Measurements from ENCODE around the gene ZBTB46.

Gene ZBTB46

DNA sequence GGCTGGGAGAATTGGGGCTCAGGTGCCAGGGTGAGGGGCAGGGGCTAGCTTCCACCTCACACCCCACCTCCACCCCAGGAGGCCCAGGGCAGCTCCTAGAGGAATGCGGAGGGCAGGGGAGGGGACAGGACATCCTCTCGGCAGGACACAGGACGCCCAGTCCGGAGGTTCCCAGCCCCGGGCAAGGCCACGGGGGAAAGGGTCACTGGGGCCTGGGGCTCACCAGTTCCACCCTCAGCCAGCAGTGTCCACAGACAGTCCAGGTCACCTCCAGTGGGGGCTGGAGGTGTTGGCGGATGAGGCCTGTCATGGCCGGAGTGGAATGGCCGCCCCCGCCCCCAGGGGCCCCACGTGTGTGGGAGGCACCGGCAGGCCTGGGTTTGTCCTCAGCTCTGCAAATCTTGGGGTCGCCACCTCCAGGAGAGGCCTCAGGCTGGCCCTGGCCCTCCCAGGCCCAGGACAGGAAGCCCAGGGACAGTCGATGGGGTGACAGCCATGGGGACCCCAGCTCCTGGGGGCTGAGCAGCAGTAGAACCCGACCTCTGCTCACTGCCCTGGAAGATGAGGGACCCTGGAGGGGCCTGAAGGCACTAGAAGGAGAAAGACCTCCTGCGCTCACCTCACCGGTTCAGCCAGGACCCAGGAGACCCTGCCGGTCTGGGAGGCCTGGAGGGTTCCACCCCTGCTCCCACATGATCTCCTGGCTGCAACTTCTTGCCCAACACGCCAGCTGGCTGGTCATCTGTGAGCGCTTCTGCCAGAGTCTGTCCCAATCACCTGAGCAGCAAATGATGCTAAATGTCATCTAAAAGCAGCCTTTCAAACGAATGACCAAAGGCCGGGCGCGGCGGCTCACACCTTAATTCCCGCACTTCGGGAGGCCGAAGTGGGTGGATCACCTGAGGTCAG, 17.2 kb upstream of the ZBTB46 start:
- FAIRE-seq: no peak
- no peak for DNase-seq (ENCODE audit: insufficient read length, low spot score)
- TF ChIP-seq, protein P1, sequence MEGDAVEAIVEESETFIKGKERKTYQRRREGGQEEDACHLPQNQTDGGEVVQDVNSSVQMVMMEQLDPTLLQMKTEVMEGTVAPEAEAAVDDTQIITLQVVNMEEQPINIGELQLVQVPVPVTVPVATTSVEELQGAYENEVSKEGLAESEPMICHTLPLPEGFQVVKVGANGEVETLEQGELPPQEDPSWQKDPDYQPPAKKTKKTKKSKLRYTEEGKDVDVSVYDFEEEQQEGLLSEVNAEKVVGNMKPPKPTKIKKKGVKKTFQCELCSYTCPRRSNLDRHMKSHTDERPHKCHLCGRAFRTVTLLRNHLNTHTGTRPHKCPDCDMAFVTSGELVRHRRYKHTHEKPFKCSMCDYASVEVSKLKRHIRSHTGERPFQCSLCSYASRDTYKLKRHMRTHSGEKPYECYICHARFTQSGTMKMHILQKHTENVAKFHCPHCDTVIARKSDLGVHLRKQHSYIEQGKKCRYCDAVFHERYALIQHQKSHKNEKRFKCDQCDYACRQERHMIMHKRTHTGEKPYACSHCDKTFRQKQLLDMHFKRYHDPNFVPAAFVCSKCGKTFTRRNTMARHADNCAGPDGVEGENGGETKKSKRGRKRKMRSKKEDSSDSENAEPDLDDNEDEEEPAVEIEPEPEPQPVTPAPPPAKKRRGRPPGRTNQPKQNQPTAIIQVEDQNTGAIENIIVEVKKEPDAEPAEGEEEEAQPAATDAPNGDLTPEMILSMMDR (IDR thresholded peaks at IDR 0.05; ENCODE audit: insufficient read depth, missing control alignments): no peak

DNA sequence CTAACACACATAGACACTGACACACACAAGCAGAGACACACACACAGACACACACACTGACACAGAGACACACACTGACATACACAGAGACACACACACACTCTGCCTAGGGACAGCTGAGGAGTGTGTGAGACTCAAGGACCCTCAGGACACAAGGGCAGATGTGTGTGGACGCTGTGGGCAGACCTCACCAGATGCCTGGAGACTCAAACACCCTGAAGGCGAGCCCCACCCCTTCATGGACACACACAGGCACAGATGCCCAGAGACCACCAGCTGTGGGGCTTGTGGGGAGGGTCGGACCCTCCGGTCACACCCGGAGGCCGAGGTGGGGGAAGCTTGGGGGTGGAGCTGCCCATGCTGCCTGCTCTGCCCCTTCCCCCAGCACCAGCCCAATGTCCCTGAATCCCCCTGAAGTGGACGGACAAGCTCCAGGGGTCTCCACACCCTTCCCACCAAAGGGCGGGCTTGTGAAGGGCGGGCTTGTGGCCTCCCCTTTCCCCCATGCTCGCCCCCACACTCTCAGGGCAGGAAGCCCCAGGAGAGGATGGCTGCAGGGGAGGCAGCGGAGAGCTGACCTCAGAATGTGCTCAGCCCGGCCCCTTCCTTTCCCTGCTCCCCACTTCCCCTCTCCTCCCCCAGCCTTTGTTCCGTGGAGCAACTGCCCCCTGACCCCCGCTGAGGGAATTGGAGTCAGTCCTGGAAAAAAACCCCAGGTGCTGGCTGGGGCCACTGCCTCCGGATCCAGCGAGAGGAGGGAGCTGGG, 16.4 kb upstream of the ZBTB46 start:
- TF ChIP-seq, protein P1 (IDR thresholded peaks at IDR 0.05; ENCODE audit: insufficient read depth, missing control alignments): no peak
- DNase-seq (ENCODE audit: insufficient read length, low spot score) (no peak), FAIRE-seq (no peak)

DNA sequence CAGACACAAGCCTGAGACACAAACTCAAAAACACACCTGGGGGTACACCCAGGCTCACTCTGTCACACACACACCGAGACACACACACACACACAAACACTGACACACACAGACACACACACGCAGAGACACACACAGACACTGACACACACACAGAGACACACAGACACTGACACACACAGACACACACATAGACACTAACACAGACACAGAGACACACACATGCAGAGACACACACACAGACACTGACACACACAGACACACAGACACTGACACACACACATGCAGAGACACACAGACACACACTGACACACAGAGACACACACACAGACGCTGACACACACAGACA, 15.8 kb upstream of the ZBTB46 start:
- DNase-seq (ENCODE audit: insufficient read length, low spot score) (no peak), FAIRE-seq (no peak)
- TF ChIP-seq, protein P1 (IDR thresholded peaks at IDR 0.05; ENCODE audit: insufficient read depth, missing control alignments): no peak

DNA sequence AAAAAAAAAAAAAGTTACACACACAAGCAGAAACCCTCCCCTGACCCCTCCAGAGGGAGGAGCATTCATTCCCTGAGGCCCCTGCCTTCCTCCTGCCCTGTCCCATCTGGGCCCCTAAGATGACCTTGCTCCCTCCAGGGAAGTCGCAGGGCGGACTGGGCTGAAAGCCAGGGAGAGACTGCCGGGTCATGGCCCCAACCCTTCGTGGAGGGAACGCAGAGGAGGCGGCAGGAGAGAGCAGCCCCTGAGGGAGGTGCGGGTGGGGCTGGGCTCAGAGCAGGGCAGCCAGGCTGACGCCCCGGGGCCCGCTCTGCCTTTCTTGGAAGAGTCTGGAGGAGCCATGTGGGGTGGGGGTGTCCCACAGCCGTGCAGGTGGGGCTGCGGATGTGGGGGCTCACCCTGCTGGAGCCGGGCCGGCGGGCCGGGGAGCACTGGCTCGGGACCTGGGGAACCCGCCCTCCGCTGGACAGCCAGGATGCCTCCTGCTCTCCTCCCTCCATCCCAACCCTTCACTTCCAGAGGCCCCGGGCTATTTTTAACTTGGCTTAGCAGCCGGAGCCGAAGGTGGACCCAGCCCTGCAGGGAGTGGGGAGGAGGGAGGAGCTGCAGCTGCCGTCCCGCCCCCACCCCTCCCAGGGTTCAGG, 15.2 kb upstream of the ZBTB46 start:
- DNase-seq (ENCODE audit: insufficient read length, low spot score) (no peak), FAIRE-seq (no peak)
- TF ChIP-seq, protein P1 (IDR thresholded peaks at IDR 0.05; ENCODE audit: insufficient read depth, missing control alignments): no peak

DNA sequence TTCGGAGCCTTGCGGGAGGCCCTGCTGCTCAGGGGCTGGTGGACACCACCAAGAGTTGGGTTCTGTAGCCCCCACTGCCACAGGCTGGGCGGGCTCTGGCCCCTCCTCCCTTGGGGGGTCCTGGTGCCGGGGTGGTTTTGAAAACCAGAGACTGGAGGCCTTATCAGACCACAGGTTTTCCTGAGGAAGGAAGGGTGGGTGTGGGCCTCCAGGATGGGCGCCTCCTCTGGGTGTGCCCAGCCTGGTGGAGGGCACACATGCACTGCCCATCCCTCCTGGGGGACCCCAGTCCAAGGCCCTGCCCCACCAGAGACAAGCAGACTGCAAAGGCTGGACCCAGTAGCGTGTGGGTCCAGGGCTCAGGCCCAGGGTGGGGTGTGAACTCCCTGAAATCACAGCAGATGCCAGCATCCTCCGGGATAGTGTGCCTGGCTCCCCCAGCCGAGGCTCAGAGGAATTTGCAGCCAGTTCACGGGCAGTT, 13.5 kb upstream of the ZBTB46 start:
- TF ChIP-seq, protein P1 (IDR thresholded peaks at IDR 0.05; ENCODE audit: insufficient read depth, missing control alignments): no peak
- DNase-seq (ENCODE audit: insufficient read length, low spot score) (no peak), FAIRE-seq (no peak)

DNA sequence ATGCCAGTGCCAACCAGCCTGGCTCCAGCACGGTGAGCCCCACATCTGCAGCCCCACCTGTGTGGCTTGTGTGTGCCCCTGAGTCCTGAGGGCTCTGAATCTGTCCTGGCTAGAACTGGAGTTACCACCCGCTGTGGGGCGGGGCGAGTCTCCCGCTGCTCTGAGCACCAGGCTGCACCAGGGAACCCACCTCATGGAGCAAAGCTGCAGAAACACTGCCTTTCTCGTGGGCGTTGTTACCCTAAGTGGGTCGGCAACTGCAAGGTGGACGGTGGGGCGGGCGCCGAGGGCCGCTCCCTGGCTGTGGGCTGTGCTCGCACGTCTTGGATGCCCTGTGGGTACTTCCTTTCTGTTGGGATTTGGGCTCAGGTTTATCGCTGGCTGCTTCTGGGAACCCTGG, 12.7 kb upstream of the ZBTB46 start:
- DNase-seq (ENCODE audit: insufficient read length, low spot score) (no peak), FAIRE-seq (no peak)
- TF ChIP-seq, protein P1 (IDR thresholded peaks at IDR 0.05; ENCODE audit: insufficient read depth, missing control alignments): no peak
